ENCODE measurements around the gene KIF3C. TPM values are rescaled to one million over a fixed set of nuclear protein-coding genes. Genes with fewer than 3 reads are reported as not detected.

KIF3C gene
- total RNA-seq, 4 donors from 2014 or later = 9.9 to 13.8 (median 11.7) TPM

DNA sequence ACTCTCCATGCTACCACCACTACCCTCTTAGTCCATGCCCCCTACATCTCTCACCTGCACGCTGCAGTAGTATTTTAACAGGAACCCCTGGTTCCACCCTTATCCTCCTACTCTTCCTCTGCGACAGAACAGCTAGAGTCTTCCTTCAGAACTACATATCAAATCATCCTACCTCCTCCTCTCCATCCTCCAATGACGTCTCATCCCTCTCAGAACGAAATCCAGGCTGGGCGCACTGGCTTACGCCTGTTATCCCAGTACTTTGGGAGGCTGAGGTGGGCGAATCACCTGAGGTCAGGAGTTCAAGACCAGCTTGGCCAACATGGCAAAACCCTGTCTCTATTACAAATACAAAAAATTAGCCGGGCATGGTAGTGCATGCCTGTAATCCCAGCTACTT, 10.3 kb upstream of the KIF3C start:
- no peak overlapping the region for H3K4me3 ChIP-seq (replicated peaks in 1 of 3)
- H3K27me3 ChIP-seq = no peaks in the 10 kb centered on the region
- H3K36me3 ChIP-seq = no peaks in the 10 kb centered on the region
- intact Hi-C loops (cut with DNase I) = no loop called here
- H3K27ac ChIP-seq = no peak overlapping the region
- no peak for DNase-seq
- no peaks in the 10 kb centered on the region for H3K9me3 ChIP-seq
- TF ChIP-seq POLR2A (IDR thresholded peaks at IDR 0.05) = no peak
- TF ChIP-seq, protein P1, sequence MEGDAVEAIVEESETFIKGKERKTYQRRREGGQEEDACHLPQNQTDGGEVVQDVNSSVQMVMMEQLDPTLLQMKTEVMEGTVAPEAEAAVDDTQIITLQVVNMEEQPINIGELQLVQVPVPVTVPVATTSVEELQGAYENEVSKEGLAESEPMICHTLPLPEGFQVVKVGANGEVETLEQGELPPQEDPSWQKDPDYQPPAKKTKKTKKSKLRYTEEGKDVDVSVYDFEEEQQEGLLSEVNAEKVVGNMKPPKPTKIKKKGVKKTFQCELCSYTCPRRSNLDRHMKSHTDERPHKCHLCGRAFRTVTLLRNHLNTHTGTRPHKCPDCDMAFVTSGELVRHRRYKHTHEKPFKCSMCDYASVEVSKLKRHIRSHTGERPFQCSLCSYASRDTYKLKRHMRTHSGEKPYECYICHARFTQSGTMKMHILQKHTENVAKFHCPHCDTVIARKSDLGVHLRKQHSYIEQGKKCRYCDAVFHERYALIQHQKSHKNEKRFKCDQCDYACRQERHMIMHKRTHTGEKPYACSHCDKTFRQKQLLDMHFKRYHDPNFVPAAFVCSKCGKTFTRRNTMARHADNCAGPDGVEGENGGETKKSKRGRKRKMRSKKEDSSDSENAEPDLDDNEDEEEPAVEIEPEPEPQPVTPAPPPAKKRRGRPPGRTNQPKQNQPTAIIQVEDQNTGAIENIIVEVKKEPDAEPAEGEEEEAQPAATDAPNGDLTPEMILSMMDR (IDR thresholded peaks at IDR 0.05) = no peak
- peaks cover 8 to 13% of the 10 kb centered on the region in 2 donors for H3K4me1 ChIP-seq
- WGBS, 2 donors = 95 to 96% methylated on average over 8 of the region's 8 CpGs

DNA sequence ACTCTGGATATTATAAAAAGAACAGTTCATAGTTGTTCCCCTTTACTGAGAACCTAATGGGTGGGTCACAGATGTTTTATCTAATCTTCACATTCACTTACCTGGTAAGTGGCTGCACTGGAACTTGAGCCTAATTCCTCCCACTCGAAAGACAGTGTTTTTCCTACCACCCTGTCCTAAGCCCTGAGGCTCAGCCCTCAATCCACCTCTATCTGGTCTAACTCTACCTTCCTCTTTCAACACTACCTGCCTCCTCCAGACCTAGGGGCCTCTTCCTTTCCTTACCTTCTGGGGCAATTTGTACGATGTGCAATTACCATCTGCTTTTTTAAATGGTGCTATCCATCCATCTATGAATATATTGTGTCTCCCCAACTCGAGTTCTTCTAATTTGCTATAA, 9.7 kb upstream of the KIF3C start:
- DNase-seq = no peak
- intact Hi-C loops (cut with DNase I) = no loop called here
- Histone ChIP-seq H3K27me3 (no peaks in the 10 kb centered on the region), H3K4me1 (peaks cover 7 to 12% of the 10 kb centered on the region in 2 donors), H3K27ac (peak overlapping the region in 1 of 3 donors; percentile 27), H3K4me3 (replicated peaks in 1 of 3) (no peak overlapping the region), H3K9me3 (no peaks in the 10 kb centered on the region), H3K36me3 (no peaks in the 10 kb centered on the region)
- TF ChIP-seq POLR2A (IDR thresholded peaks at IDR 0.05) = no peak
- TF ChIP-seq, protein P1 (IDR thresholded peaks at IDR 0.05) = no peak
- WGBS, 2 donors = 58 to 62% methylated on average over 3 of the region's 3 CpGs

DNA sequence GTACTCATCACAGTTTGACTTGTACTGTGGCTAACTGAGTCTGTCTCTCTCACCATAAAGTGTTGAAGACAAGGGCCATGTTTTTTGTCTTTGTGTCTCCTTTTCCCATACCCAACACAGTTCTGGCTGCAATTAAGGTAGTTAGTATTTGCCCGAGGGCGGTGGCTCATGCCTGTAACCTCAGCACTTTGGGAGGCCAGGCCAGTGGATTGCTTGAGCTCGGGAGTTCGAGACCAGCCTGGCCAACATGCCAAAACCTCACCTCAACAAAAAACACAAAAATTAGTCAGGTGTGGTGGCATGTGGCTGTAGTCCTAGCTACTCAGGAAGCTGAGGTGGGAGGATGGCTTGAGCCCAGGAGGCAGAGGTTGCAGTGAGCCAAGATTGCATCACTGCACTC, 6.9 kb upstream of the KIF3C start:
- Histone ChIP-seq H3K27ac (no peak overlapping the region), H3K4me1 (peaks cover 7 to 12% of the 10 kb centered on the region in 2 donors), H3K4me3 (replicated peaks in 1 of 3) (no peak overlapping the region), H3K36me3 (no peaks in the 10 kb centered on the region), H3K9me3 (no peaks in the 10 kb centered on the region), H3K27me3 (no peaks in the 10 kb centered on the region)
- intact Hi-C loops (cut with DNase I) = loop anchor here (10.0 kb wide), 1 partner anchor 156 kb away; no protein-coding TSS in a partner anchor
- no peak for DNase-seq
- 56 to 72% methylated on average over 4 of the region's 4 CpGs for WGBS, 2 donors
- TF ChIP-seq, protein P1 (IDR thresholded peaks at IDR 0.05) = no peak
- no peak for TF ChIP-seq POLR2A (IDR thresholded peaks at IDR 0.05)

DNA sequence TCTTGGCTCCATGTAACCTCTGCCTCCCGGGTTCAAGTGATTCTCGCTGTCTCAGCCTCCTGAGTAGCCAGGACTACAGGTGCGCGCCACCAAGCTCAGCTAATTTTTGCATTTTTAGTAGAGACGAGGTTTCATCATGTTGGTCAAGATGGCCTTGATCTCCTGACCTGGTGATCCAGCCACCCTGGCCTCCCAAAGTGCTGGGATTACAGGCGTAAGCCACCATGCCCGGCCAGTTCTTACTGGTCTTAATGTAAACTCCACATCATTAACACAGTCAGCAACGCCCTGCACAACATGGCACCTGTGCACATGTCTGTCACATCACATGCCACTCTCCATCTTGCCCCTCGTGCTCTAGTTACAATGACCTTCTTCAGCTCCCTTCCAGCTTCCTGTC, 5.8 kb upstream of the KIF3C start:
- WGBS, 2 donors = 89 to 95% methylated on average over 9 of the region's 9 CpGs
- intact Hi-C loops (cut with DNase I) = loop anchor here (10.0 kb wide), 1 partner anchor 157 kb away; no protein-coding TSS in a partner anchor
- no peak for DNase-seq

DNA sequence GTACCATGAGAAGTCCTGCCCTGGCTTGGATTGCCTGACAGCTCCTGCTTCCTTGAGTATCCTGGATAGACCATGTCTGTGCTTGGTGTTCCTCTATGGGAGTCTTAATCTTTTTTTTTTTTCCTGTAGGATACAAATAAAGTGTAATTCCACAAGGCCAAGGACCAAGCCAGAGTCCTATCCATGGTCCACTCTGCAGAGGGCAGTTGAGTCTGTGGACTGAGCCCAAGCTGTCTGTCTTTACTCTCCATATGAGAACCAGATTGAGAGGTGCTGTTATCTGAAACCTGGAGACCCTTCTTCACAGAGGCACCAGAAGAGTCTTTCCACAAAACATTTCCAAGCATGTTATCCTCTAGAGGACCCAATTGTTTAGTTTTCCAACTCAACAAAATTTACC, 1.4 kb upstream of the KIF3C start:
- H3K4me1 ChIP-seq = peaks cover 7 to 12% of the 10 kb centered on the region in 2 donors
- intact Hi-C loops (cut with DNase I) = loop anchor here (10.0 kb wide), 1 partner anchor 161 kb away; no protein-coding TSS in a partner anchor
- DNase-seq = no peak
- H3K4me3 ChIP-seq (replicated peaks in 1 of 3) = no peak overlapping the region
- no peak for TF ChIP-seq POLR2A (IDR thresholded peaks at IDR 0.05)
- TF ChIP-seq, protein P1 (IDR thresholded peaks at IDR 0.05) = no peak
- no peaks in the 10 kb centered on the region for H3K9me3 ChIP-seq
- no peaks in the 10 kb centered on the region for H3K36me3 ChIP-seq
- no peak overlapping the region for H3K27ac ChIP-seq
- no peaks in the 10 kb centered on the region for H3K27me3 ChIP-seq

More for the DNA sequence above, 5.8 kb upstream of the KIF3C start:
- Histone ChIP-seq H3K27me3 (no peaks in the 10 kb centered on the region), H3K36me3 (no peaks in the 10 kb centered on the region), H3K4me3 (replicated peaks in 1 of 3) (no peak overlapping the region), H3K9me3 (no peaks in the 10 kb centered on the region), H3K27ac (no peak overlapping the region), H3K4me1 (peaks cover 7 to 12% of the 10 kb centered on the region in 2 donors)
- no peak for TF ChIP-seq POLR2A (IDR thresholded peaks at IDR 0.05)
- TF ChIP-seq, protein P1 (IDR thresholded peaks at IDR 0.05) = no peak

Measured in thyroid gland (tissue), 4 donors.